GM12878 (cell line): ENCODE measurements around the gene TBX5. TPM values are rescaled to one million over a fixed set of nuclear protein-coding genes. Genes with fewer than 3 reads are reported as not detected.

Source experiments
- ATAC-seq: fragments of 200-7000 bp; cut with Tn5 transposase; 3 replicates; pipeline ENCODE4 v1.9.1; 2020; ENCODE audit warnings: mild to moderate bottlenecking, moderate library complexity
- BruUV-seq: library from RNA; stranded (reverse); fragments of 400-500 nt; replicated peaks from 2 replicates; lab custom pipeline; 2021; lab: Mats Ljungman, UMichigan
- CTCF ChIA-PET: fragments of 300-600 bp; sonication (Branson Sonifier 250); formaldehyde crosslinking; extraction: SDS; loops from one replicate; lab custom pipeline; 2021; ENCODE audit warnings: inconsistent platforms; lab: Yijun Ruan, JAX
- POLR2A ChIA-PET: fragments of 350-600 bp; formaldehyde crosslinking; extraction: SDS; loops from one replicate; lab custom pipeline; 2021; ENCODE audit warnings: inconsistent platforms; lab: Charles Lee
- RAD21 ChIA-PET: fragments of 300-600 bp; sonication (Branson Sonifier 250); formaldehyde crosslinking; loops from one replicate; lab custom pipeline; 2023; ENCODE audit warnings: antibody characterized with exemption; ENCODE audit not compliant: unreplicated experiment; lab: Charles Lee
- SMC1A ChIA-PET: fragments of 300-600 bp; sonication (Branson Sonifier 250); formaldehyde crosslinking; loops from one replicate; lab custom pipeline; 2023; ENCODE audit not compliant: unreplicated experiment, uncharacterized antibody; lab: Charles Lee
- DNase-seq: peaks from one replicate; pipeline ENCODE4 v3.0.0-alpha.2; 2011; ENCODE audit warnings: low read depth, low spot score
- FAIRE-seq: peaks from 3 replicates; lab custom pipeline; 2011; peaks lifted over from hg19 to GRCh38; lab: Jason Lieb, UNC
- H2AFZ ChIP-seq: 2 replicates; pipeline ENCODE4 v1.6.0; 2011; ENCODE audit warnings: low read depth, low read length, control low read depth; ENCODE audit not compliant: control insufficient read depth
- H3K27ac ChIP-seq: 2 replicates; pipeline ENCODE4 v1.5.1; 2011; ENCODE audit warnings: control low read depth; ENCODE audit not compliant: control insufficient read depth, insufficient read depth
- H3K27me3 ChIP-seq, 2 experiments: replicated peaks in 1 of 2; 2 replicates each; pipeline versions ENCODE4 v1.6.0 to v1.6.1; 2011; ENCODE audit warnings: low read length in 1 of 2; ENCODE audit not compliant: control insufficient read depth in 2 of 2, insufficient read depth in 2 of 2
- H3K36me3 ChIP-seq, 2 experiments: 2 replicates each; pipeline ENCODE4 v1.5.1; 2011; ENCODE audit warnings: low read length in 1 of 2; ENCODE audit not compliant: control insufficient read depth in 2 of 2, insufficient read depth in 2 of 2
- H3K4me1 ChIP-seq: 2 replicates; pipeline ENCODE4 v1.6.1; 2011; ENCODE audit warnings: mild to moderate bottlenecking, low read length, moderate library complexity, mixed read lengths; ENCODE audit not compliant: control insufficient read depth, insufficient read depth
- H3K4me2 ChIP-seq: 2 replicates; pipeline ENCODE4 v1.6.0; 2011; ENCODE audit warnings: control low read depth; ENCODE audit not compliant: control insufficient read depth, insufficient read depth
- H3K4me3 ChIP-seq: fragments of 200-600 bp; sonication (generic); 2 replicates; pipeline ENCODE4 v1.5.1; 2016
- H3K79me2 ChIP-seq: 2 replicates; pipeline ENCODE4 v1.6.0; 2011; ENCODE audit warnings: low read length; ENCODE audit not compliant: control insufficient read depth, insufficient read depth
- H3K9ac ChIP-seq: 2 replicates; pipeline ENCODE4 v1.8.0; 2011; ENCODE audit warnings: low read length, control low read depth, mixed read lengths; ENCODE audit not compliant: control insufficient read depth, insufficient read depth
- H3K9me3 ChIP-seq: replicated peaks from 3 replicates; pipeline ENCODE4 v1.5.1; 2011; ENCODE audit warnings: mild to moderate bottlenecking, low read length; ENCODE audit not compliant: control insufficient read depth, insufficient read depth
- H4K20me1 ChIP-seq: 2 replicates; pipeline ENCODE4 v1.6.0; 2011; ENCODE audit not compliant: control insufficient read depth, insufficient read depth
- ATF3 ChIP-seq: IDR thresholded peaks from 2 replicates; pipeline ENCODE4 v1.6.1; 2011; ENCODE audit warnings: low read depth, mild to moderate bottlenecking, low read length, moderate library complexity, borderline replicate concordance; ENCODE audit errors: extremely low read depth
- BCL11A ChIP-seq: IDR thresholded peaks from 2 replicates; pipeline ENCODE4 v1.6.1; 2011; ENCODE audit warnings: low read depth, low read length
- BRCA1 ChIP-seq: IDR thresholded peaks from 2 replicates; pipeline ENCODE4 v1.6.1; 2011; ENCODE audit warnings: low read depth, low read length, improper control_type of control experiment
- CHD2 ChIP-seq: IDR thresholded peaks from 2 replicates; pipeline ENCODE4 v1.6.1; 2011; ENCODE audit warnings: low read depth, low read length, improper control_type of control experiment, borderline replicate concordance
- EGR1 ChIP-seq, 2 experiments: IDR thresholded peaks; 1 replicate in 1 of 2; 2 replicates in 1 of 2; pipeline ENCODE4 v1.6.1; 2011 to 2012; ENCODE audit warnings: low read depth in 2 of 2, low read length in 2 of 2, borderline replicate concordance in 1 of 2, mild to moderate bottlenecking in 1 of 2, moderate library complexity in 1 of 2
- HDAC2 ChIP-seq: fragments of 200-600 bp; sonication (generic); IDR thresholded peaks from 2 replicates; pipeline ENCODE4 v1.6.1; 2017
- LARP7 ChIP-seq: fragments of 450-650 bp; IDR thresholded peaks from 2 replicates; pipeline ENCODE4 v1.6.1; 2017; ENCODE audit warnings: mild to moderate bottlenecking
- NFYB ChIP-seq: IDR thresholded peaks from 2 replicates; pipeline ENCODE4 v1.6.1; 2011; ENCODE audit warnings: low read depth, mild to moderate bottlenecking, low read length, improper control_type of control experiment, moderate library complexity; ENCODE audit not compliant: insufficient read depth
- NR2C1 ChIP-seq: fragments of 450-650 bp; IDR thresholded peaks from 2 replicates; pipeline ENCODE4 v1.6.1; 2017; ENCODE audit warnings: antibody characterized with exemption, mild to moderate bottlenecking, moderate library complexity
- PKNOX1 ChIP-seq: fragments of 450-650 bp; IDR thresholded peaks from 2 replicates; pipeline ENCODE4 v1.6.1; 2016; ENCODE audit warnings: mild to moderate bottlenecking
- POLR2AphosphoS5 ChIP-seq: IDR thresholded peaks from 2 replicates; pipeline ENCODE4 v1.6.1; 2011; ENCODE audit warnings: mild to moderate bottlenecking, low read length, inconsistent platforms
- RAD21 ChIP-seq: IDR thresholded peaks from 2 replicates; pipeline ENCODE4 v1.6.1; 2011; ENCODE audit warnings: mild to moderate bottlenecking, low read depth, low read length, moderate library complexity; ENCODE audit not compliant: insufficient read depth
- SKIL ChIP-seq: fragments of 450-650 bp; IDR thresholded peaks from 2 replicates; pipeline ENCODE4 v1.6.1; 2017; ENCODE audit warnings: mild to moderate bottlenecking, low read depth, inconsistent platforms; ENCODE audit not compliant: poor library complexity, severe bottlenecking
- SMAD1 ChIP-seq: fragments of 450-650 bp; IDR thresholded peaks from 2 replicates; pipeline ENCODE4 v1.6.1; 2018; ENCODE audit warnings: mild to moderate bottlenecking, low read depth; ENCODE audit not compliant: partially characterized antibody
- SMARCA5 ChIP-seq: fragments of 450-650 bp; IDR thresholded peaks from 2 replicates; pipeline ENCODE4 v1.6.1; 2017; ENCODE audit warnings: mild to moderate bottlenecking
- TCF12 ChIP-seq: IDR thresholded peaks from 2 replicates; pipeline ENCODE4 v1.6.1; 2011; ENCODE audit warnings: low read depth, mild to moderate bottlenecking, low read length
- ZBTB11 ChIP-seq: fragments of 450-650 bp; formaldehyde crosslinking; IDR thresholded peaks from 2 replicates; pipeline ENCODE4 v1.5.0; 2022; ENCODE audit warnings: mild to moderate bottlenecking, missing genetic modification characterization
- ZNF622 ChIP-seq: fragments of 450-650 bp; IDR thresholded peaks from 2 replicates; pipeline ENCODE4 v1.6.1; 2017; ENCODE audit warnings: mild to moderate bottlenecking, inconsistent platforms
- ZSCAN29 ChIP-seq: fragments of 450-650 bp; IDR thresholded peaks from 2 replicates; pipeline ENCODE4 v1.6.1; 2017; ENCODE audit warnings: mild to moderate bottlenecking, moderate library complexity
- whole genome bisulfite sequencing: methylation state at CpG from one replicate; pipeline ENCODE4 v1.1.6; 2016; ENCODE audit warnings: low lambda C conversion rate; ENCODE audit not compliant: insufficient replicate concordance, insufficient coverage; ENCODE audit errors: missing lambda C conversion rate; 5-methylcytosine and 5-hydroxymethylcytosine counted together
- in situ Hi-C: fragments of 300-500 bp; cut with MboI; formaldehyde crosslinking; loops from 9 replicates; pipeline ENCODE4 v1.14.3; 2018; ENCODE audit warnings: mixed read lengths
- intact Hi-C: fragments of 100-400 bp; cut with micrococcal nuclease; formaldehyde crosslinking; loops from one replicate; pipeline ENCODE4 v1.14.2; 2022; ENCODE audit not compliant: unreplicated experiment
- polyA plus RNA-seq, 11 experiments: library from polyadenylated mRNA; depleted of rRNA in 4 of 11; unstranded in 6 of 11; stranded (reverse) in 5 of 11; fragments of >200 nt; fragmentation: Nextera tagmentation in 4 of 11; fragmentation: Illumina TruSeq in 1 of 11; extraction: Ambion mirVana in 4 of 11; extraction: Trizol in 1 of 11; gene quantifications; 1 replicate in 1 of 11; 2 replicates in 10 of 11; pipeline versions ENCODE4 v1.2.1 to v1.2.3, GENCODE V29; 2011 to 2016; ENCODE audit warnings: inconsistent platforms in 2 of 11, missing spikeins in 2 of 11, low read depth in 1 of 11
- total RNA-seq, 4 experiments: library from RNA; depleted of rRNA in 3 of 4; stranded (reverse); fragments of >200 nt in 3 of 4; fragmentation: Illumina TruSeq in 1 of 4; extraction: Trizol in 1 of 4; gene quantifications; 2 replicates each; pipeline versions ENCODE4 v1.2.1 to v1.2.3, GENCODE V29; 2013 to 2021

The TBX5 gene
- total and polyA plus RNA-seq, 10 of the 15 experiments (the other 5 are each of a cell fraction or from before 2014, with no cell fraction given): 0.04 TPM; not detected in 9

- in situ Hi-C loops: no loop called here
Observed at GRCh38 chr12:114361545-114361944, 44.4 kb downstream of the TBX5 start.

More at GRCh38 chr12:114361545-114361944, 44.4 kb downstream of the TBX5 start:
- FAIRE-seq (no peak), DNase-seq (no peak), ATAC-seq (no peak)
- CTCF ChIA-PET: no interaction called here
- no peak overlapping the region for H3K4me3 ChIP-seq
- TF ChIP-seq POLR2AphosphoS5: no peak
- no peak for TF ChIP-seq SMARCA5
- TF ChIP-seq NR2C1: no peak
- TF ChIP-seq ZNF622: no peak
- TF ChIP-seq RAD21: no peak
- no peak for TF ChIP-seq SKIL
- TF ChIP-seq CHD2: no peak
- TF ChIP-seq PKNOX1: no peak
- TF ChIP-seq EGR1 (IDR thresholded peaks at IDR 0.05; ENCODE audit: borderline replicate concordance in 1 of 2, low read depth in 2 of 2, low read length in 2 of 2): no peak
- TF ChIP-seq HDAC2: no peak
- no peak for TF ChIP-seq NFYB
- TF ChIP-seq BCL11A: no peak
- TF ChIP-seq BRCA1: no peak
- TF ChIP-seq ATF3: no peak
- TF ChIP-seq ZSCAN29: no peak
- TF ChIP-seq SMAD1: no peak
- TF ChIP-seq TCF12: no peak
- no peak for TF ChIP-seq LARP7
- no peak for TF ChIP-seq ZBTB11 (CRISPR knock-in tag)
- WGBS: 3% methylated on average over 5 of the region's 5 CpGs
- no peak overlapping the region for H3K9ac ChIP-seq
- H3K79me2 ChIP-seq: no peaks in the 10 kb centered on the region
- no peak overlapping the region for H2AFZ ChIP-seq
- no peaks in the 10 kb centered on the region for H3K4me1 ChIP-seq
- RAD21 ChIA-PET: no interaction called here
- no peak overlapping the region for H3K4me2 ChIP-seq
- POLR2A ChIA-PET: no interaction called here
- H3K9me3 ChIP-seq: no peaks in the 10 kb centered on the region
- no peaks in the 10 kb centered on the region for H3K36me3 ChIP-seq
- no peak overlapping the region for H3K27ac ChIP-seq
- no peaks in the 10 kb centered on the region for H3K27me3 ChIP-seq
- H4K20me1 ChIP-seq: no peaks in the 10 kb centered on the region
- SMC1A ChIA-PET: no interaction called here
- intact Hi-C loops: no loop called here
- BruUV-seq: no TSS peak
